Loucy (cell line): ENCODE measurements around the gene PAX5.

Experiments
- EZH2phosphoT487 ChIP-seq: fragments of 200-600 bp; IDR thresholded peaks from 2 replicates; pipeline ENCODE4 v1.6.1; 2018; ENCODE audit warnings: antibody characterized with exemption, mild to moderate bottlenecking, moderate library complexity, borderline replicate concordance
- TF ChIP-seq, protein P1 (sequence below): fragments of 200-600 bp; sonication (generic); conservative IDR thresholded peaks from 2 replicates; pipeline ENCODE4 v1.5.1; 2014; ENCODE audit warnings: mild to moderate bottlenecking, antibody characterized with exemption, low read length

DNA sequence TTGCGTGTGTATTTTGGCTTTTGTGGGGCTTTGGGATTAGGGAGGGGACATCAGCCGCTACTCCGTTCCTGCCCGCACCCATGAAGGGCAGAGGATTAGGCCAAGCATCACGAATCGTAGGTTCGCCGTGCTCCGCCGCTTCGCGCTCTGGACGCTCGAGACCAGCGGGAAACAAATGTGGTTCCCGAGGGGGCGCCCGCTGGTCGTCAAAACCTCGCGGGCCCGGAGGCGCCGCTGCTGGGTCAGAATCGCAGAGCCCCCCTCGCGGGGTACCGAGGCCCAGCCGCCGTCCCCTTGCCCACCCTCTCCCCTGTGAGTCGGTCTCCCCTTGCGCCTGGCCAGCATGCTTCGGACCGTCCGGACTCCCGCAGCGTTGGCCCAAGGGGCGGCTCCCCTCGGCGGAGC lies 2.3 kb upstream of the PAX5 start:
- no peak for TF ChIP-seq EZH2phosphoT487
- TF ChIP-seq, protein P1, sequence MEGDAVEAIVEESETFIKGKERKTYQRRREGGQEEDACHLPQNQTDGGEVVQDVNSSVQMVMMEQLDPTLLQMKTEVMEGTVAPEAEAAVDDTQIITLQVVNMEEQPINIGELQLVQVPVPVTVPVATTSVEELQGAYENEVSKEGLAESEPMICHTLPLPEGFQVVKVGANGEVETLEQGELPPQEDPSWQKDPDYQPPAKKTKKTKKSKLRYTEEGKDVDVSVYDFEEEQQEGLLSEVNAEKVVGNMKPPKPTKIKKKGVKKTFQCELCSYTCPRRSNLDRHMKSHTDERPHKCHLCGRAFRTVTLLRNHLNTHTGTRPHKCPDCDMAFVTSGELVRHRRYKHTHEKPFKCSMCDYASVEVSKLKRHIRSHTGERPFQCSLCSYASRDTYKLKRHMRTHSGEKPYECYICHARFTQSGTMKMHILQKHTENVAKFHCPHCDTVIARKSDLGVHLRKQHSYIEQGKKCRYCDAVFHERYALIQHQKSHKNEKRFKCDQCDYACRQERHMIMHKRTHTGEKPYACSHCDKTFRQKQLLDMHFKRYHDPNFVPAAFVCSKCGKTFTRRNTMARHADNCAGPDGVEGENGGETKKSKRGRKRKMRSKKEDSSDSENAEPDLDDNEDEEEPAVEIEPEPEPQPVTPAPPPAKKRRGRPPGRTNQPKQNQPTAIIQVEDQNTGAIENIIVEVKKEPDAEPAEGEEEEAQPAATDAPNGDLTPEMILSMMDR: peak; percentile 26
